Measurements from ENCODE around the gene TCEA2. TPM values are rescaled to one million over a fixed set of nuclear protein-coding genes. Genes with fewer than 3 reads are reported as not detected.

TCEA2 gene
- total and polyA plus RNA-seq, 2 of the 13 experiments (the other 11 are each of a cell fraction or from before 2014, with no cell fraction given): 28.1 to 33.7 TPM

- TF ChIP-seq PBX3 (CRISPR knock-in tag; IDR thresholded peaks at IDR 0.05; ENCODE audit: borderline replicate concordance) (no peak), TRAFD1 (CRISPR knock-in tag; IDR thresholded peaks at IDR 0.05; ENCODE audit: borderline replicate concordance) (peak; percentile 51; the same call in 1 of the 2 replicates), POLR2G (IDR thresholded peaks at IDR 0.05; ENCODE audit: low read depth, low read length) (peak; percentile 8), PHB2 (IDR thresholded peaks at IDR 0.05; ENCODE audit: partially characterized antibody) (no peak), KAT7 (CRISPR knock-in tag; IDR thresholded peaks at IDR 0.05; ENCODE audit: borderline replicate concordance) (no peak; the same call in 1 of the 2 replicates), TRIM22 (IDR thresholded peaks at IDR 0.05) (no peak), ZSCAN9 (CRISPR knock-in tag; IDR thresholded peaks at IDR 0.05; ENCODE audit: borderline replicate concordance) (no peak), SMARCC2 (IDR thresholded peaks at IDR 0.05) (no peak), HOXA5 (CRISPR knock-in tag; IDR thresholded peaks at IDR 0.05) (peak; percentile 32; the same call in 1 of the 2 replicates), KLF15 (CRISPR knock-in tag; IDR thresholded peaks at IDR 0.05; ENCODE audit: borderline replicate concordance) (no peak), MYC (CRISPR knock-in tag; IDR thresholded peaks at IDR 0.05; ENCODE audit: borderline replicate concordance) (peak; percentile 89), KDM5A (IDR thresholded peaks at IDR 0.05; ENCODE audit: borderline replicate concordance, low read length) (no peak), ZNF713 (CRISPR knock-in tag; IDR thresholded peaks at IDR 0.05) (no peak), ZNF329 (CRISPR knock-in tag; IDR thresholded peaks at IDR 0.05; ENCODE audit: low read depth) (0 out of 2 replicates have a peak, but pooled peaks have one; percentile 59), RFXANK (CRISPR knock-in tag; IDR thresholded peaks at IDR 0.05) (no peak), CBX2 (IDR thresholded peaks at IDR 0.05; ENCODE audit: low read depth, low read length) (no peak), CBX2 (CRISPR knock-in tag; IDR thresholded peaks at IDR 0.05; ENCODE audit: low read depth) (no peak), ZNF775 (CRISPR knock-in tag; IDR thresholded peaks at IDR 0.05; ENCODE audit: borderline replicate concordance) (peak; percentile 63; the same call in 1 of the 2 replicates), ZNF431 (CRISPR knock-in tag; IDR thresholded peaks at IDR 0.05; ENCODE audit: borderline replicate concordance, low read depth) (no peak), RBM39 (IDR thresholded peaks at IDR 0.05; ENCODE audit: low read depth, low read length, poor library complexity, severe bottlenecking) (peak; percentile 59), NCOA5 (CRISPR knock-in tag; IDR thresholded peaks at IDR 0.05) (no peak), POGK (CRISPR knock-in tag; conservative IDR thresholded peaks at IDR 0.05) (0 out of 2 replicates have a peak, but pooled peaks have one; percentile 67), ZNF558 (CRISPR knock-in tag; IDR thresholded peaks at IDR 0.05; ENCODE audit: borderline replicate concordance) (0 out of 2 replicates have a peak, but pooled peaks have one; percentile 32), MEF2D (CRISPR knock-in tag; IDR thresholded peaks at IDR 0.05) (peak; percentile 84)
Observed at GRCh38 chr20:64065062-64065973, 2.3 kb downstream of the TCEA2 start (continued).
